Neural progenitor cell (in vitro differentiated cells): Measurements from ENCODE around the gene TXNRD3.
"Not testable (repeated sequence)": the region's sequence is repeated elsewhere in the genome, so short reads cannot be mapped to it uniquely, and the experiment has no call there.

Experiments used
- EZH2 ChIP-seq: fragments of 200-600 bp; sonication (generic); IDR thresholded peaks from 2 replicates; pipeline ENCODE4 v1.6.1; 2017; ENCODE audit warnings: antibody characterized with exemption, mild to moderate bottlenecking, moderate library complexity
- EZH2phosphoT487 ChIP-seq: fragments of 200-600 bp; sonication (generic); IDR thresholded peaks from 2 replicates; pipeline ENCODE4 v1.6.1; 2017; ENCODE audit warnings: antibody characterized with exemption
- TF ChIP-seq, protein P1 (sequence below): fragments of 200-600 bp; sonication (generic); IDR thresholded peaks from 2 replicates; pipeline ENCODE4 v1.5.1; 2017; ENCODE audit warnings: antibody characterized with exemption, mild to moderate bottlenecking

DNA sequence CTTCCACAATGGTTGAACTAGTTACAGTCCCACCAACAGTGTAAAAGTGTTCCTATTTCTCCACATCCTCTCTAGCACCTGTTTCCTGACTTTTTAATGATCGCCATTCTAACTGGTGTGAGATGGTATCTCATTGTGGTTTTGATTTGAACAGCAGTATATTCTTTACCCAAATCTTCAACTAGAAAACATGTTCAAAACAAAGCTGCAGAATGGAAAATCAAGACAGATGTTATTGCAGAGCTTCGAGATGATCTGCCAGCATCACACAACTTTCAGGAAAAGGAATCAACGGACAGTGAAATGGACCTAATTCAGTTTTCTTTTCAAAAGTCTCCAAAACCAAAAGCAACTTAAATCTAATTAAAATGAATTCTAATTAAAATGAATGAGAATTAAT is 29.2 kb downstream of the TXNRD3 start:
- TF ChIP-seq, protein P1, sequence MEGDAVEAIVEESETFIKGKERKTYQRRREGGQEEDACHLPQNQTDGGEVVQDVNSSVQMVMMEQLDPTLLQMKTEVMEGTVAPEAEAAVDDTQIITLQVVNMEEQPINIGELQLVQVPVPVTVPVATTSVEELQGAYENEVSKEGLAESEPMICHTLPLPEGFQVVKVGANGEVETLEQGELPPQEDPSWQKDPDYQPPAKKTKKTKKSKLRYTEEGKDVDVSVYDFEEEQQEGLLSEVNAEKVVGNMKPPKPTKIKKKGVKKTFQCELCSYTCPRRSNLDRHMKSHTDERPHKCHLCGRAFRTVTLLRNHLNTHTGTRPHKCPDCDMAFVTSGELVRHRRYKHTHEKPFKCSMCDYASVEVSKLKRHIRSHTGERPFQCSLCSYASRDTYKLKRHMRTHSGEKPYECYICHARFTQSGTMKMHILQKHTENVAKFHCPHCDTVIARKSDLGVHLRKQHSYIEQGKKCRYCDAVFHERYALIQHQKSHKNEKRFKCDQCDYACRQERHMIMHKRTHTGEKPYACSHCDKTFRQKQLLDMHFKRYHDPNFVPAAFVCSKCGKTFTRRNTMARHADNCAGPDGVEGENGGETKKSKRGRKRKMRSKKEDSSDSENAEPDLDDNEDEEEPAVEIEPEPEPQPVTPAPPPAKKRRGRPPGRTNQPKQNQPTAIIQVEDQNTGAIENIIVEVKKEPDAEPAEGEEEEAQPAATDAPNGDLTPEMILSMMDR: not testable (repeated sequence)
- TF ChIP-seq EZH2, EZH2phosphoT487: not testable (repeated sequence)
